Activated CD4-positive, alpha-beta T cell treated with anti-CD3 and anti-CD28 coated beads, Interleukin-2, Interleukin-6, amounts not matched to agents 100 ng/mL and 50 ng/mL, durations not matched to agents 16 hours and 8 hours (primary cell): ENCODE measurements around the gene TBC1D22A.
A peak's percentile ranks its signal among the peaks of the same experiment; 100 is the strongest.
"Not testable (repeated sequence)": the region's sequence is repeated elsewhere in the genome, so short reads cannot be mapped to it uniquely, and the experiment has no call there.

ENCODE experiments used
- DNase-seq: peaks from one replicate; pipeline ENCODE4 v3.0.0-alpha.2; 2020

The TBC1D22A gene

DNA sequence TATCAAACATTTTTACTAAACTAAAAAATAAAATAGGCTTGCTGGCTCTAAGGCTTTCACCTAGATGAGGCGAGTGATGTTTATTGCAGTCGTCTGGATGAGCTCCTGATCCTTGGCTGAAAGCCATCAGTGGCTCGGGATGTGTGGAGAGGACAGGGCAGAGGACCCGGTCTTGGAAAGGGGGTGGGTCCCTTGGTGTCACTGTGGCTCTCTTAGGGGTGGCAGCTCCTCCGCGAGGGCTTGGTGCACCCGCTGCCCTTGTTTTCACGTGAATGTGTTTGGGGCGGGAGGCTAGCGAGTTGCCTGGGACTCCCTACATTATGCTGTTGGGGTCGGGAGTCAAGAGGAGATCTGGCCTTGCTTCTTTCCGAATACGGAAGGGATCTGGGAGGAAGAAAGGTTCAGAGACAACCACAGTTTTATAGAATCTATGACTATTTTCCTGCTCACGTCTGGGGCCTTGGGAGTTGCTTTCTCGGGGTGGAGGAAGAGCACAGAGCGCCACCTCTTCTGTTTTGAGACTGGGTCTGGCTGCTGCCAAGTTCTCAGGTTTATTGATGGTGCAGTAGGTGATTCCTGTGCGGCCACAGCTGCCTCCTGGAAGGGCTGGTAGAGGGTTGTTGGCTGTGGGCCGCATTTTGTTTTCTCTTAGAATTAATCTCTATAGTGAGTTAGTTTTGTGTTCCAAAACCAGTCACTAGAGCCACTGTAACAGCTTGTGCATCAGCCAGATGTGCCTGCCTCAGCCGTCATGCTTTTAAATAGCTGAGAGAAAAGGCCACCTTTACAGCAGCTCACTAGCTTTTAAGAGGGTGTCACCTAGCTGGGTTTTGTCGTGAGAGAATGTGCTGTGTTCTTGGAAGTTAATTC is 12.8 kb downstream of the TBC1D22A start:
- DNase-seq, result no peak

DNA sequence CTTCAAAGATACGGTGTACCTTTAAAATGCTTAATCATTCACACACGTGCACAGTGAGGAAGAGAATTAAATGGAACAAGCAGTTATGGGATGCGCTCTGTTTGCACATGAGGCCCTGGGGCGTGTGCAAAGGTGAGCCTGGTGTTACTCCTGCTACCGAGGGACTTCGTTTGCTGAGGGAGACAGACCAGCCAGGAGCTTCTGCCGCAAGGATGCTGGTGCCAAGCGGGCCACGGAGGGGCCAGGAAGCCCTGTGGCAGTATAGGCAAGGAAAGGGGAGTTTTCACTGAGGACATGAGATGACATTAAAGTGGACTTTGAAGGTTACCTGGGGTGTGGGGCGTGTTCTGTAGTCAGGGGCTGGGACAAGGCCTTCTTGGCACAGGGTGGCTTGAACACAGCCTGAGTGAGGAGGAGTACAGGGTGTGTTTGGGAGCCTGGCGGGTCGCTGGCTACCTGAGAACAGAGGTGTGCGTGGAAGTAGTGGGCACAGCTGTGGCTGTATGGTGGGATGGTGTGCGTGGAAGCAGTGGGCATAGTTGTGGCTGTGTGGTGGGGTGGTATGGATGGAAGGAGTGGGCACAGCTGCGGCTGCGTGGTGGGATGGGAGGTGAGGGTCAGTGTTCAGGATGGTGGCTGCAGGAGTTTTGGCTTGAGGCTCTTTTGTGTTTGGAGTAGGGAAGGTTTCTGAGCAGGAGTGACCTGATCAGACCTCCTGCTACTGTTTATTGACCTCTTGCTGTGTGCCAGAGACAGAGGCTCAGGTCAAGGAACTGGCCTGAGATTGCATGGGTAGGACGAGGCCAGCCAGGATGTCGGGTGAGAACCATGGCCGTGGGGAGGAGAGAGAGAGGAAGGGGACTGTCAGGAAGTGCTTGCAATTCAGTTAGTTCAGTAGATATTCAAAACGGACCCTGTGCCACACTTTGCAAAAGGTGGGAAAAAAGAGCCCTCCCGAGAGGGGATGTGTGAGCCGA is 13.7 kb downstream of the TBC1D22A start:
- DNase-seq, result no peak

DNA sequence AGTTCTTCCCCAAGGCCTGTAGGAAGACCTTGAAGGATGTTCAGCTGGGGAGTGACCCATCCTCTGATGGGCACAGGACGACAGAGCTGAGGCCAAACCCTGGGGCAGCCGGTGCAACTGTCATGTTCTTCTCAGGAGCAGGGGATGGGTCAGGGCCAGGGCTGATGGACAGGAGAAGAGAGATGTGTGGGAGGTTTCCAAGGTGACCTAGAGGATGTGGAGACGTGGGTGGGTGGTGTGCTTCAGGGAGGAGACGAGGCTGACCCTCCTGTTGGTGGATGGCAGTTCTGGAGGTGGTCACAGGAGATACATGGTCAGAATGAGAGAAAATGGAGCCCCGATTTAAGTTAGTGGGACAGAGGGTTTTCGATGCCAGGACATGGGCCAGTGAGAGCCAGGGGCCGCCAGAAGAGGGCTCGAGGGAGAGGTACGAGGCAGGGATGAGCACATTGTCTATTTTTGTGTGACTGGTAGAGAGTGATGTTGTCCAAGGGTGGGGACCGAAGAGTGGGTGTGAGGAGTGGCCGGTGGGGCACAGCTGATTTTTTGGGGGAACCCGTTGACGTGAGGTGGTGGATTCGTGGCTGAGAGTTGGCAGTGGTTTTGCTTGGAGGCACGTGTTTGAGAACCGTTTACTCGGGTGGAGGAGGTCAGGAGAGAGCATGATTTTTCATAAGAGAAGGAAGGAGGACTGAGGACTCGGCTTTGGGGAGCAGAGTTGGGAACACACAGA is 14.6 kb downstream of the TBC1D22A start:
- no peak for DNase-seq

DNA sequence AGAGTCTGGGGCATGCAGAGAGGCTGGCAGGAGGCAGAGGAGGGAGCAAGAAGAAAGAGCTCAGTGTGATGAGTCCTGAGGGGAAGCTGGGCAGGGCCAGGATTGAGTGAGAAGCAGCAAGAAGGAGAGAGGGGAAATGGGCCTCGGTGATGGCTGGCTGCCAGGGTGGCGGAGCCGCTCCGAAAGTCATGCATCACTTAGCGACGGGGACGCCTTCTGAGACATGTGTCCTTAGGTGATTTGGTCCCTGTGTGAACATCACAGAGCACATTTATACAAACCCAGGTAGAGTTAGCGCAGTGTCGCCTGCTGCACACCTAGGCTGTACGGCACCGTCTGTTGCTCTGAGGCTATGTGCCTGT is 15.1 kb downstream of the TBC1D22A start:
- no peak for DNase-seq

DNA sequence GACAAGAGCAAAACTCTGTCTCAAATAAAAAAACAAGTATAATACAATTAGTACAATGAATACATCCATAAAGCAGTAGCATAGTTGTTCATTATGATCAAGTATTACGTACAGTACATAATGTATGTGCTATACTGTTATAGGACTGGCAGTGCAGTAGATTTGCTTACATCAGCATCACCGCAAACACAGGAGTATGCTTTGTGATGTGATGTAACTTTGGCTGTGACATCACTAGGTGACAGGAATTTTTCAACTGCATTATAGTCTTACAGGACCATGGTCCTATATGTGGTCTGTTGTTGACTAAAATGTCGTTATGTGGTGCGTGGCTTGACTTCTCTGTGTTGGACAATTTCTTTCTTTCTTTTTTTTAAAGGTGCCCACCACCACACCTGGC is 16.6 kb downstream of the TBC1D22A start:
- DNase-seq, result no peak

DNA sequence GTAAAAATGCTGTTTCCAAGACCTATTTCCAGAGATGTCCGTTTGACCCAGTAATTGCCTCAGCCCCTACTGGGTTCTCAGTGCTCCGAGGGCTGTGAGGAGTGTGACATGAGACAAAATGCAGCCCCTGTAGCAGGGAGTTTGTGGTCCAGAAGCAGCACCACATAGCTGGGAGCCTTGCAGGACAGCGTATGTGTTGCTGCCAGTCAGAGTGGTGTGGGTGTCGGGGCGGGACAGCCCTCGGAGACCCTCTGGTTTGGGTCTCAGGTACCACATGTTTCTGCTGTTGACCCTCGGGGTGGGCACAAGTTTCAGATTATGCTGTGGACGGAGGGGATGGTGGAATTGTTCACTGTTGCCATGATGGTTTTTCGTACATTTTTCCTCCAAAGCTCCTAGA is 17.2 kb downstream of the TBC1D22A start:
- no peak for DNase-seq

DNA sequence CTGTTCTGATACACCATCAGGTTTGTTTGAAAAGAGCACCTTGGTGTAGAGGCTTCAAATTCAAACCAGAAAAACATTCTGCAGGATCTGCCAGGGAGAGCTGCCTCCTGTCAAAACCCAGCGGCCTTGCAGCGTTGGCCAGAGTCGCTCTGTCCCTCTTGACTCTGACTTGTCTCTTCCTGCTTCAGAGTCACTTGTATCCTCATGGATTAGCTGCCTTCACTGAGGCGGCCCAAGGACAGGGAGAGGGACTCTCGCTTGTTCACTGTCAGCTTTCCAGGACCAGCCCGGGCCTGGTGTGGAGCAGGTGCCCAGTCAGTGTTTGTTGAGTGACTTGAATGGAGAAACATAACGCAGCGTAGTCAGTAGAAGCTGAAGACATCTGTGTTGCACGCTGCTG is 18.0 kb downstream of the TBC1D22A start:
- no peak for DNase-seq

DNA sequence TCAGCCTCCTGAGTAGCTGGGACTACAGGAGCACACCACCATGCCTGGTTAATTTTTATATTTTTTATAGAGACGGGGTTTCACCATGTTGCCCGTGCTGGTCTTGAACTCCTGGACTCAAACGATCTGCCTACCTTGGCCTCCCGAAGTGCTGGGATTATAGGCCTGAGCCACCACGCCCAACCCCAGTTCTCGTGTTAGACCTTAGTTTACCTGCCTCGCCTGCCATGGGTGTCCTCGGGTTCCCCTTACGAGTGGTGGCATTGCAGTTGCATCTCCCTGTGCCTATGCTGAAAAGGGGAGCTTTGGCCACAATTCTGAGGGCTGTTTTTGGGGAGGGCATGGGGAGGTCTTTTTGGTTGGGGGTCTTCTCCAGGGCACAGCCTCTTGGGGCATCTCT is 18.8 kb downstream of the TBC1D22A start:
- DNase-seq, result no peak

DNA sequence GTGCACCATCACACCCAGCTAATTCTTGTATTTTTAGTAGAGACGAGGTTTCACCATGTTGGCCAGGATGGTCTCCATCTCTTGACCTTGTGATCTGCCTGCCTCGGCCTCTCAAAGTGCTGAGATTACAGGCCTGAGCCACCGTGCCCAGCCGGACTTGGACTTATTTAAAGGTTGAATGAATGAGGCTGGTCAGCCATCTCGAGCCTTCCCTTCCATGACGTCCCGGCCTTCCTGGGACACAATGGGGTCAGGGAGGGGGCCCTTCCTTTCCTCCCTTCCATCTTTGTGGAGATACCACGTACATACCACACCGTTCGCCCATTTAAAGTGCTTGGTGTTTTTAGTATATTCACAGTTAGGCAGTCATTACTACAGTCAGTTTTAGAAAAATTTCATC is 19.8 kb downstream of the TBC1D22A start:
- DNase-seq, result not testable (repeated sequence)

DNA sequence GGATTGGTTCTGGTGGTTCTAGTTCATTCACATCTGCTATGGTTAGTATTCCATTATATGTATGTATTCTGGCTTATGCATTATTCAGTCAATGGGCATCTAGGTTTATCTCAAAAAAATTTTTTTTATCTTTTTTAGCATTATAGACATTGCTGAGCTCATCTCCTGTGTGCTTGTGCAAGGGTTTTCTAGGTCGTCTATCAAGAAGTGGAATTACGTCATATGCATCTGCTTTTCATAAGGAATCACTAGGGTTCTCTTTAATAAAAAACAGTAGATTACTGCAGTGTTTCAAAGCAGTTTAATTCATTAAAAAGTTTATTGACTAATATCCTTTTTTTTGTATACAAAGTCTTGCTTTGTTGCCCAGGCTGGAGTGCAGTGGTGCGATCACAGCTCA is 21.3 kb downstream of the TBC1D22A start:
- no peak for DNase-seq

DNA sequence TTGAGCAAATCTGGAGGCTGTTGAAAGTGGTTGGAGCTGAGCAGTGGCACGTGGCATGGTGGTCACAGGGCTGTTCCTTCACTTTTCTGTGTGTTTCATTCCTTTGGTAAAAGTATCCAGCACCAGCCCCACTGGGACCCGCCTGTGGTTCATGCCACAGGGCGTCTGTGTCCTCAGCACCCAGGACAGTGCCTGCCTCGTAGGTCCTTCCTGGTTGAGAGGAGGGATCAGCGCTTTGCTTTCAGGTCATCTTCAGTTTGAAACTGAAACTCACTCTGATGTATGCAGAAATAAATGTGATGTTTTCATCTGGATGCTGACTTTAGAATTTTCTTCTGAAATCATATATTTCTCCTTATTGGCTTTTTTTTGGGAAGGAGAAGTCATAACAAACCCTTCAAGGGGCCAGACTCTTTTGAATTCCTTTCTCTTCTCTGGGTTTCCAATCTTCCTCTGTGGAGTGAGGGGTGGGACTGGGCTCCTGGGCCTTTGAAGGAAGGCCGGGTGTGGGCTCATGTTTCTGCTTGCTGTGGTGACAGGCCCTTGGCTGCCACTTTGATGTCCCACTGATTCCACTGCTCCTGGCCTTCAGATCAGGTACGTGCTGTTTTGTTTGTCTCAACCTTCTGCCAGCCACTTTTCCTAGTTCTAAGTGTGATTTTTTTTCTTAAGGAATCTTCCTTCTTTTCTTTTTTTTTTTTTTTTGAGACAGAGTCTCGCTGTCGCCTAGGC is 26.2 kb downstream of the TBC1D22A start:
- peak; percentile 67 for DNase-seq

DNA sequence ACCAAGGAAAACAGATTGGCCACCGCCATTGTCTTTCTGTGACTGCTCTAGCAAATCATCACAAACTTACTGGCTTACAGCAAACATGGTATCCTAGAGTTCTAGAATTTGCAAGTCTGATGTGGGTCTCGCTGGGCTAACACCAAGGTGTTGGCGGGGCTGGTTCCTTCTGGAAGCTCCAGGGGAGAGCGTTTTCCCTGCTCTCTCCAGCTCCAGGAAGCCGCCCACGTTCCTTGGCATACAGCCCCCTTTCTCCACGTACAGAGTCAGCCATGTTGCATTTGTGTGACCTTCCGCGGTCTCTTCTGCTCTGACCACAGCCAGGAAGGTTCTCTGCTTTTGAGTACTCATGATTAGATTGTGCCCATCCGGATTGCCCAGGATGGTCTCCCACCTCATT is 27.5 kb downstream of the TBC1D22A start:
- DNase-seq, result no peak

DNA sequence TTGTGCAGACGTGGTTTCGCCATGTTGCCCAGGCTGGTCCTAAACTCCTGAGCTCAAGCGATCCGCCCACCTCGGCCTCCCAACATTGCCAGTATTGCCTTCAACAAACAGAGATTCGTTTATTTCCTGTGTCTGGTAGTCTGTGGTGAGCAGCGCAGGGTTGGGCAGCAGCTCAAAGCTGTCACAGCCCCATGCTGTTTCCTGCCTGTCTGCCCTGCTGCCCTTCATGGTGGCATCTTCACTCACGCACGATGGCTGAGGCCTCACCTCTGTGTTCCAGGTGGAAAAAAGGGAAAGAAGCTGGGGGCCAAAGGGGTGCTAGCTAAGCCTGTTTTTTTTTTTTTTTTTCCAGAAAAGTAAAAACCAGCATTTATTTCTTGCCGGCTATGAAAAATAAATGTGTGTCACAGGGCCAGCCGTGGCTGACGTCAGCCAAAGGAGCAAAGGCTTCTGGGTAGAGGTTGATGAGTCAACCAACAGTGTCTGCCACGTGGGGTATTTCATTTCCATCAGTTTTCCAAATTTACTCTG is 28.8 kb downstream of the TBC1D22A start:
- peak; percentile 85 for DNase-seq

DNA sequence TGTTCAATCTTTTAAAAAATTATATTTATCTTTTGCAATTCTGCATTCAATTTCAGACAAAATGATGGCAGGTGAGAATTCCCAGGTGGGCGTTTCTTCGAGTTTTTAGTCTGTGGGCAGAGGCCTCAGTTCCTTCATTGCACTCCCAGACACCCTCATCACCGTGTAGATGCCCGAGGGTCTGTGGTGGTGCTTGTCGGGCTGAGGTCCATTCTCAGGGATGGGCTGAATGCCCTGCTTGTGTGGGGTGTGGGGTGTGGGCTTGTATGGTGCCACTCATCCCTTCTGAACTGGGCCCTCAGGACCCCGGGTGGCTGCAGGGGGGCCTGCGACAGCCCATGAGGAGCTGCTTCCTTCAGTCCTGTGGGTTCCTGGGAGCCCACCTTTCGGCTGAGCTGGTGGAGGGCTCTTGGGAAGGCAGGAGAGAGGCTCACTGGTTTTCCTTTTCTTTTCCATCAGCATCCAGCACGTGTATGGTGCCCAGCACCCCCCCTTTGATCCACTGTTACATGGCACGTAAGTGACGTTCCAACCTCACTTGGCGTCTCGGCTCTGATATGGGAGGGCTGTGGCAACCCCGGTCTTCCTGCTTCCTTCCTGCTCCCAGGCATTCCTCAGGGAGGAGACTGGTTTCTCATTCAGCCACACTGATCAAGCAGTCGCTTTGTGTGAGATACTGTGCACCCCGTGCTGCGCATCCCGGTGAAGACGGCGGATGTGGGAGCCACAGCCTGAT is 29.8 kb downstream of the TBC1D22A start:
- no peak for DNase-seq

DNA sequence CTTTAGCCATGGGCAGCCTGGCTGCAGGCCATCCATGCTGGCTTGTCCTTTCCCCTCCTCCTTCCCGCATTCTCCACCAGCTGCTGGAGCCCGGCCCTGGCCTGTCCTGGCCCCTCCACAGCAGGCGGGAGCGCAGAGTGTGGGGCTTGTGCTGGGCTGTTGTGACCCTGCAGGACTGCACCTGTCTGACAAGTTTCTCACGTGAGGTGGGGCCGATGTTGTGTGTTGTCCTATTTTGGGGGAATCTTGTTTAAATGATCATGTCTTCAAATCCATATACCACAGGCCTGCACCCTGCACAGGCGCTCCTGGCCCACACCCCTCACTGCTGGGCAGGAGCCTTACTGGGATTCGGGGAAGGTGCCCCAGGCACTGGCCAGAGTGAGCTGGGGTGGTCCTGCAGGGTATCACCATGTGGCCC is 30.4 kb downstream of the TBC1D22A start:
- no peak for DNase-seq

DNA sequence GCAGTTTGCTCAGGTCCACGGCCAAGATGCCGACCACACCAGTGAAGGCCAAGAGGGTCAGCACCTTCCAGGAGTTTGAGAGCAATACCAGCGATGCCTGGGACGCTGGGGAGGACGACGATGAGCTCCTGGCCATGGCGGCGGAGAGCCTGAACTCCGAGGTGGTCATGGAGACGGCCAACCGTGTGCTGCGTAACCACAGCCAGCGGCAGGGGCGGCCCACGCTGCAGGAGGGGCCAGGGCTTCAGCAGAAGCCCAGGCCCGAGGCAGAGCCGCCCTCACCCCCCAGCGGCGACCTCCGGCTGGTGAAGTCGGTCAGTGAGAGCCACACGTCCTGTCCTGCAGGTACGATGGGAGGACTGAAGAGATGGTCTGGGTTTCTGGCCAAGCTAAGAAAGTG is 31.0 kb downstream of the TBC1D22A start:
- DNase-seq, result no peak

DNA sequence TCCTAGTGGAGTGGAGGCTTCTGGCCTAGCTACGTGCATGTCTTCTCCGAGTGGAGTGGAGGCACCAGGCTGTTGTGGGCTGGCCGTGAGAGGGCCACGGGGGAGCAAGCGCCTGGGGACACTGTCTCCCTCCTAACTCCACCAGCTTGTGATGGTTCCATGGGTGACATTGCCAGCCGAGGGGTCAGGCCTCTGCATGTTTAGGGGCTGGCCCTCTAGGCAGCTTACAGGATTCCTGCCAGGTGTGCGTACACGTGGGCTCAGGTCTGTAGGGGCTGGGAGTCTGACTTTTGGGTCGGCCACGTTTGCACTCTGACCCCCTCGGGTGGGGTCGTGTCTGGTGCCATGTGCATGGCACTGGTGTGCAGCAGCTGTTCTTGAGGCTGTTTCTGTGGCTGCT is 31.6 kb downstream of the TBC1D22A start:
- DNase-seq, result no peak

DNA sequence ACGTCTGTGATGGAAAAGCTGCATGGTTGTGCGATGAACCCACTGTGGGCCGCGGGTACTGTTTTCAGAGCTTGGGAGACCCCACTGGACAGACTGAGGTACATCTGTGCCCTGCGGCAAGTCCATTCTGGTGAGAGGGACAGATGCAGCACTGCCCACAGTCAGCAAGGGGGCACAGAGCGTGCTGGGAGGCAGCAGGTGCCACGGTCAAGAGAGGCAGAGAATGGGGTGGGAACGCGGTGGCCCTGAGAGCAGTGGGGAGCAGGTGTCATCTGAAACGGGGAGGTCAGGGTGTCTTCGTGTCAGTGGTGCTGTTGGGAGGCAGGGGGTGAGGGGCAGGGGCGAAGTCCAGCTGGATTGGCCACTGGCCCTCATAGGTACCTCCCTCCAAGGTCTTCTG is 32.0 kb downstream of the TBC1D22A start:
- DNase-seq, result no peak

DNA sequence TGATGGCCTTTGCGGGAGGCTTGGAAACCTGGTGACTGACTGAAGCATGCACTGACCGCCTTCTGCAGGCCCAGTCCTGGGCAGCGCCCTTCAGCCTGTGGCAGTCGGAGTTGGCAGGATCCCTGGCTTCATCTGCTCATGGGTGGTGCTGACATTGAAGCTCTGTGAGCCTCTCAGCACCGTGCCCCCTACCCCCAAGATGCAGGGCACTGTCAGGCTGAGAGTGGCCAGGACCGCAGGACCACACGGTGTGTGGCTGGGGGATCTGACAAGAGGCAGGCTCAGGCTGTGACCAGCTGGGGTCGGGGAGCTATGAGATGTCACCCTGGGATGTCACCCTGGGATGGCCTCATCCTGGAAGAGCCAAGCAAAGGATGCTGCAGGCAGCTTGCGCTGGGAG is 32.7 kb downstream of the TBC1D22A start:
- no peak for DNase-seq

DNA sequence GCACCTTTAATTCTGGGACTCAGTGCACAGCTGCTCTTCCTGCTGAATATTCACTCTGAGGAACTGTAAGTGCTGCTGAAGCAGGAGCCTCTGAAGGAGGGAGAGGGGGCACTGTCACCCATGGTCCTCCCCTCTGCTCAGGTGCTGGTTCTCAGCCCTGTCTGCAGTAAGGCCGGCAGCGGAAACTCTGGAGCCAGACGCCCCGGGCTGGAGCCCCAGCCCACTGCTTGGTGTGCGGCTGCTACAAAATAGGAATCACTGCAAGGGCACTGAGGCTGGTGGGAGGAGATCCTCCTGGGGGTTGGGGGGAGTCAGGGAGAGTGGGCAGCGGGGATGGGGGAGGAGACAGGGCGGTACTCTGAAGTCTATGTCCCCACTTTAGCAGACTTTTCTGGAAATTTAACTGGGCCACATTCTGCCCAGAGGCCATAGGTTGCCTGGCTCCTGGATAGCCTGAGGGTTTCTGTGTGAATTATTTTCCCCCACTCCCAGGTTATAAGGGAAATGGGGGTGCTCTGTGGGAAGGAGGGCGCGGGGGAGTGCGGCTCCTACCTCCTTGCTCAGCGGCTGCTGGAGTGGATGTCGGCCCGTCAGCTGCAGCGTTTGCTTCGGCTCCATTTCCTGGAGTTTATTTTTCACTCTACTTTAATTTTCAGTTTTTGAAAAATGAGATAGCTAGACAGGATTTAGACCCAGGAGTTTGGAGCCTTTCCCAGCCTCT is 33.6 kb downstream of the TBC1D22A start:
- DNase-seq, result no peak
